Astrocyte (in vitro differentiated cells and primary cell): Measurements from ENCODE around the gene COL9A1.

Source experiments
- EZH2 ChIP-seq: IDR thresholded peaks from 2 replicates; pipeline ENCODE4 v1.6.1; 2012; ENCODE audit warnings: mild to moderate bottlenecking, low read length, inconsistent platforms; ENCODE audit not compliant: insufficient read depth
- TF ChIP-seq, protein P1 (sequence below): IDR thresholded peaks from 2 replicates; pipeline ENCODE4 v1.5.1; 2011; ENCODE audit warnings: low read depth, mild to moderate bottlenecking, inconsistent platforms, low read length, moderate library complexity; ENCODE audit not compliant: insufficient read depth

DNA sequence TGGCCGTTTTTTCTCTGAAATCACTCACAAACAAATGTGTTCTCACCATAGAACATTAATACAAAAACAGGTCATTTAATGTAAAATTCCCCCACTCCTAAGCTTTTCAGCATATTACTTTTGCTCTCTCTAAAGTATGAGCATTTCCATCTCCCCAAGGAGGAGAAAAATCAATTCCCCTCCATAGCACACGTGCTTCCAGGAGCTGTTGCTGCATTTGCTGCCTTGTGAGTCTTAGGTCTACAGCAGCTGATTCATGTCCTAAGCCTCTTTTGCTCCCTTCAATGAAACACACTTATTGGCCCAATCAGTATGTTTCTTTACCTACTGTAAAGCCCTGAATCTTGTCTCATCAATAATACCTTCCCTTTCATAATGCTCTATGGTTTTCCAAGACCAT lies 6.4 kb upstream of the COL9A1 start:
- TF ChIP-seq, protein P1, sequence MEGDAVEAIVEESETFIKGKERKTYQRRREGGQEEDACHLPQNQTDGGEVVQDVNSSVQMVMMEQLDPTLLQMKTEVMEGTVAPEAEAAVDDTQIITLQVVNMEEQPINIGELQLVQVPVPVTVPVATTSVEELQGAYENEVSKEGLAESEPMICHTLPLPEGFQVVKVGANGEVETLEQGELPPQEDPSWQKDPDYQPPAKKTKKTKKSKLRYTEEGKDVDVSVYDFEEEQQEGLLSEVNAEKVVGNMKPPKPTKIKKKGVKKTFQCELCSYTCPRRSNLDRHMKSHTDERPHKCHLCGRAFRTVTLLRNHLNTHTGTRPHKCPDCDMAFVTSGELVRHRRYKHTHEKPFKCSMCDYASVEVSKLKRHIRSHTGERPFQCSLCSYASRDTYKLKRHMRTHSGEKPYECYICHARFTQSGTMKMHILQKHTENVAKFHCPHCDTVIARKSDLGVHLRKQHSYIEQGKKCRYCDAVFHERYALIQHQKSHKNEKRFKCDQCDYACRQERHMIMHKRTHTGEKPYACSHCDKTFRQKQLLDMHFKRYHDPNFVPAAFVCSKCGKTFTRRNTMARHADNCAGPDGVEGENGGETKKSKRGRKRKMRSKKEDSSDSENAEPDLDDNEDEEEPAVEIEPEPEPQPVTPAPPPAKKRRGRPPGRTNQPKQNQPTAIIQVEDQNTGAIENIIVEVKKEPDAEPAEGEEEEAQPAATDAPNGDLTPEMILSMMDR, result no peak
- TF ChIP-seq EZH2, result no peak
